ENCODE data around the gene KCNK10. TPM values are rescaled to one million over a fixed set of nuclear protein-coding genes. Genes with fewer than 3 reads are reported as not detected.

Gene KCNK10
- total RNA-seq, 2 donors from 2014 or later = not detected

DNA sequence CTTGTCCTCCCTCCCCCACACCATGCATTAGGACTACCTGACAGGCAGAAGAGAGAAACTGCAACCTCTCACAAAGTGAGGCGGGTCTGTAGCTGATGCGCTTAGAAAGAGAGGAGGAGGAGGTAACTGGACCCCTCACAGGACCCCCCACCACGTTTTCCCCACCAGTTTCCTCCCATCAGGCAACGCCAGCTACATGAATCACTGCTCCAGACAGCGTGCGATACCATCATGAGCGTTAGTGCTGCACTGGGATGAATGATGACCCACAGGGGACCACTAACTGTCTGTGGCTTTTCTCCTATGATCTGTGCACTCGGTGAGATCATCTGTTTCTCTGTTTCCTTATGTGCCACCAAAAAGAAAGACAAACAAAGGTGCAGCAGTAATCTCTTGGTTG is 77.7 kb downstream of the KCNK10 start:
- H3K4me1 ChIP-seq = no peaks in the 10 kb centered on the region
- no peaks in the 10 kb centered on the region for H3K27me3 ChIP-seq
- no peak overlapping the region for H3K27ac ChIP-seq
- TF ChIP-seq, protein P1, sequence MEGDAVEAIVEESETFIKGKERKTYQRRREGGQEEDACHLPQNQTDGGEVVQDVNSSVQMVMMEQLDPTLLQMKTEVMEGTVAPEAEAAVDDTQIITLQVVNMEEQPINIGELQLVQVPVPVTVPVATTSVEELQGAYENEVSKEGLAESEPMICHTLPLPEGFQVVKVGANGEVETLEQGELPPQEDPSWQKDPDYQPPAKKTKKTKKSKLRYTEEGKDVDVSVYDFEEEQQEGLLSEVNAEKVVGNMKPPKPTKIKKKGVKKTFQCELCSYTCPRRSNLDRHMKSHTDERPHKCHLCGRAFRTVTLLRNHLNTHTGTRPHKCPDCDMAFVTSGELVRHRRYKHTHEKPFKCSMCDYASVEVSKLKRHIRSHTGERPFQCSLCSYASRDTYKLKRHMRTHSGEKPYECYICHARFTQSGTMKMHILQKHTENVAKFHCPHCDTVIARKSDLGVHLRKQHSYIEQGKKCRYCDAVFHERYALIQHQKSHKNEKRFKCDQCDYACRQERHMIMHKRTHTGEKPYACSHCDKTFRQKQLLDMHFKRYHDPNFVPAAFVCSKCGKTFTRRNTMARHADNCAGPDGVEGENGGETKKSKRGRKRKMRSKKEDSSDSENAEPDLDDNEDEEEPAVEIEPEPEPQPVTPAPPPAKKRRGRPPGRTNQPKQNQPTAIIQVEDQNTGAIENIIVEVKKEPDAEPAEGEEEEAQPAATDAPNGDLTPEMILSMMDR (IDR thresholded peaks at IDR 0.05) = no peak
- H3K4me3 ChIP-seq = no peak overlapping the region
- H3K9me3 ChIP-seq = no peaks in the 10 kb centered on the region
- no peak for DNase-seq (ENCODE audit: low spot score)
- no peaks in the 10 kb centered on the region for H3K36me3 ChIP-seq

DNA sequence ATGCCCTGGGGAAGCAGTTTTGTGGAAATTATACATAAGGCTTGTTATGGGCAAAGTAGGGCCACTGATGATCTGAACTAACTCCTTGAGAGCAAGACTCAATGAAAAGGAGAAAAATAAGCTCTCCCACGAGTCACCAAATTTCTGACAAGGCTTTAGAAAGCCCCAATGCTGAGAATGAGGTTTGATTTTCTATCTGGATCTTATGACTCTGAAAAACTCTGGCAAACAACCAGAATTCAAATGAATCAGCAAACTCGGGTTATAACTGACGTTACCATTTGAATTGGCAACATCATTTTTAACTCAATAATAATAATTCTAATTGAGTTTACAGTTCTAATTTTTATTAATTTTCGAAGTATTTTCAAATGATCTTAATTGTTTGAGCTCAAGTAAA is 79.1 kb downstream of the KCNK10 start:
- TF ChIP-seq, protein P1 (IDR thresholded peaks at IDR 0.05) = no peak
- H3K27me3 ChIP-seq = no peaks in the 10 kb centered on the region

DNA sequence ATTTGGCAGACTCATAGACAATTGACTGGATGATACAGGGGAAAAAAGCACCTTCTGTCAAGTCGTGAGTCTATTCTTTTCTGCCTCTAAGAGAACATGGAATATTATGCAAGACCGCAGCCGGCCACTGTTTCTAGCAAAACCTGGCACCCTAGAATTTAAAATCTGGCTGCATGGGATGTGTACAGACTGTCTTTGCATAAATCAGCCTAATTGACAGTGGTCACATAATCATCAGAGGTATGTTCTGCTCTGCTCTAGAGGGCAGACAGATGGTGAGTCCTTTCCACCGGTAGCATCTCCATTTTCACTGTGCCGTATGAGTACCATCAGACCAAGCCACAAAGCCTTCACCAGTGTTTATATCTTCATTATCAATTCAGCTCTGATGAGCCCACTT is 80.6 kb downstream of the KCNK10 start:
- H3K27me3 ChIP-seq = no peaks in the 10 kb centered on the region
- DNase-seq (ENCODE audit: low spot score) = no peak
- no peak overlapping the region for H3K27ac ChIP-seq
- no peaks in the 10 kb centered on the region for H3K4me1 ChIP-seq
- TF ChIP-seq, protein P1 (IDR thresholded peaks at IDR 0.05) = no peak
- no peaks in the 10 kb centered on the region for H3K36me3 ChIP-seq
- no peak overlapping the region for H3K4me3 ChIP-seq
- no peaks in the 10 kb centered on the region for H3K9me3 ChIP-seq

More for the DNA sequence above, 79.1 kb downstream of the KCNK10 start:
- Histone ChIP-seq H3K4me3 (no peak overlapping the region), H3K9me3 (no peaks in the 10 kb centered on the region), H3K27ac (no peak overlapping the region), H3K4me1 (no peaks in the 10 kb centered on the region), H3K36me3 (no peaks in the 10 kb centered on the region)
- DNase-seq (ENCODE audit: low spot score) = no peak

DNA sequence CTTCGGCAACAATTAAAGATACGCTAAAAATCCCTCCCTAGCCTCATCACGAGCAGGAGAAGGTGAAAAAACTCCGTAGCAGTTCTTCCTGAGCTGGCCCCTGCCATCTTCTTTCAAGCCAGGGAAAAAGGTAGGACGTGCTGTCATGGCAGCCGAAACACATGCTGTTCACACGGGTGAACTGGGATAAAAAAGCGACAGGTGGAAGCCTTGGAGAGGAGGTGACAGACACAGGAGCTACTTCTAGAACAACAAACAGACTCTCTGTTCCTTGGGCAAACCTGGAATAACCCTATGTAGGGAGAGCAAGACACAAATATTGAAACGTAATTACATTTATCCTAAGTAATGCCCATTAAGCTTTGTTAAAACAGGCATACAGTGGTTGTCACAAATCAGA is 81.3 kb downstream of the KCNK10 start:
- Histone ChIP-seq H3K27me3 (no peaks in the 10 kb centered on the region), H3K36me3 (no peaks in the 10 kb centered on the region), H3K4me3 (no peak overlapping the region), H3K4me1 (no peaks in the 10 kb centered on the region), H3K9me3 (no peaks in the 10 kb centered on the region), H3K27ac (no peak overlapping the region)
- no peak for DNase-seq (ENCODE audit: low spot score)
- TF ChIP-seq, protein P1 (IDR thresholded peaks at IDR 0.05) = no peak

DNA sequence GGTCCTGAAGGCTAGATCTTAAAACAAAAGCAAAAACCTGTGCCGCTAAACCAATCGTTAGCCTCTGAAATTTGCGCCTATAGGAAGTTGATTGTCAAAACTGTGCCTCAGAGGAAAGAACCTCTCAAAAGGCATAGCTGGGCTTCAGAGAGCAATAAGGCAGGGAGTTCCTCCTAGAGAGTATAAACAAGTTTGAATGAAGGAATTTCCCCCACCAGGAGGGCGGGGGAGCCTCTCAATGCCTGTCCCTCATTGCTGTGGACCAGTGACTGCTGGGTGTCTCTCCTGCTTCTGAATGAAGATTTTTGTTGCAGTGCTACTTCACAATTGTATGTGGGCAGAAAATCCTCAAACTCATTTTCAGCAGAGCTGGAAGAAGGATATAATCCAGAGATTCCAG is 88.6 kb downstream of the KCNK10 start:
- H3K27me3 ChIP-seq = no peaks in the 10 kb centered on the region
- no peak overlapping the region for H3K4me3 ChIP-seq
- no peak for DNase-seq (ENCODE audit: low spot score)
- no peaks in the 10 kb centered on the region for H3K4me1 ChIP-seq
- H3K36me3 ChIP-seq = no peaks in the 10 kb centered on the region
- H3K9me3 ChIP-seq = no peaks in the 10 kb centered on the region
- TF ChIP-seq, protein P1 (IDR thresholded peaks at IDR 0.05) = no peak
- H3K27ac ChIP-seq = no peak overlapping the region

DNA sequence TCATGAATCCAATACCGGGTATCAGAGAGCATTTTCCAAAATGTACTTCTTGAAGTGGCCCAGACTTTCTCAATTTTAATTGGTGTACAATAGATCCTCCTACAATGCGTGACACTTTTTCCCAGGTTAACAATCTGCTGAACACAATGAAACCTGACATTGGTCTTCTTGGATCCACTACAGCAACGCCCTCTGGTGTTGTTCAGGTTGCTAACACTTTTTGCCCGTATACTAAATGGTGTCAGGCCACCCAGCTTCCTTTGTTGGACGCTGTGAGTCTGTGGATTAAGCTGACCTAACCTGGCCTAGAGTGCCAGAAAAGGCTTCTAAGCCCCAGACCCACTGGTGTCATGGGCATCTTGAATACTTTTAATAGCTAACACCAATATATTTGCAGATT is 89.2 kb downstream of the KCNK10 start:
- H3K9me3 ChIP-seq = no peaks in the 10 kb centered on the region
- no peak for DNase-seq (ENCODE audit: low spot score)
- TF ChIP-seq, protein P1 (IDR thresholded peaks at IDR 0.05) = no peak
- no peaks in the 10 kb centered on the region for H3K4me1 ChIP-seq
- no peak overlapping the region for H3K4me3 ChIP-seq
- H3K27me3 ChIP-seq = no peaks in the 10 kb centered on the region
- H3K36me3 ChIP-seq = no peaks in the 10 kb centered on the region
- H3K27ac ChIP-seq = no peak overlapping the region
